Activated T-cell treated with anti-CD3 and anti-CD28 coated beads for 4 hours (primary cell): ENCODE measurements around the gene TRPM2.

Experiments used
- DNase-seq: peaks from one replicate; pipeline ENCODE4 v3.0.0-alpha.2; 2020

The TRPM2 gene

GRCh38 chr21:44450999-44451398 is 97.6 kb downstream of the TRPM2 start:
- no peak for DNase-seq

- DNase-seq, result no peak
These were observed 99.7 kb downstream of the TRPM2 start for GRCh38 chr21:44453120-44453519.

GRCh38 chr21:44454058-44454457 is 100.6 kb downstream of the TRPM2 start:
- DNase-seq, result no peak

GRCh38 chr21:44454747-44455523 is 101.5 kb downstream of the TRPM2 start, which contains the start of gene LRRC3:
Gene LRRC3 (plus strand): TSS chr21:44455510. CDS start chr21:44456645, 1,135 bp downstream.
- DNase-seq, result peak; percentile 80

- DNase-seq, result peak; percentile 6
These were observed 102.2 kb downstream of the TRPM2 start for GRCh38 chr21:44455524-44456213.

- no peak for DNase-seq
These were observed 102.9 kb downstream of the TRPM2 start for GRCh38 chr21:44456214-44456914.

GRCh38 chr21:44456915-44457736 is 103.7 kb downstream of the TRPM2 start:
- DNase-seq, result no peak

GRCh38 chr21:44458971-44459711 is 105.7 kb downstream of the TRPM2 start:
- DNase-seq, result no peak

GRCh38 chr21:44459712-44460440 is 106.5 kb downstream of the TRPM2 start:
- no peak for DNase-seq

GRCh38 chr21:44460441-44460755 is 107.0 kb downstream of the TRPM2 start:
- DNase-seq, result no peak

GRCh38 chr21:44461005-44461404 is 107.6 kb downstream of the TRPM2 start:
- no peak for DNase-seq

- no peak for DNase-seq
These were observed 108.1 kb downstream of the TRPM2 start for GRCh38 chr21:44461464-44462001.

- no peak for DNase-seq
These were observed 108.8 kb downstream of the TRPM2 start for GRCh38 chr21:44462086-44462833.

- DNase-seq, result no peak
These were observed 109.4 kb downstream of the TRPM2 start for GRCh38 chr21:44462834-44463200.

- DNase-seq, result no peak
These were observed 110.3 kb downstream of the TRPM2 start for GRCh38 chr21:44463724-44464123.

GRCh38 chr21:44464351-44464750 is 110.9 kb downstream of the TRPM2 start:
- DNase-seq, result no peak

GRCh38 chr21:44466351-44466954 is 113.0 kb downstream of the TRPM2 start:
- DNase-seq, result no peak

- no peak for DNase-seq
These were observed 113.8 kb downstream of the TRPM2 start for GRCh38 chr21:44466996-44467858.

- no peak for DNase-seq
These were observed 114.4 kb downstream of the TRPM2 start for GRCh38 chr21:44467859-44468195.
